ENCODE results near the gene CARM1. TPM values are rescaled to one million over a fixed set of nuclear protein-coding genes. Genes with fewer than 3 reads are reported as not detected.
A peak's percentile ranks its signal among the peaks of the same experiment; 100 is the strongest.

CARM1 gene
- total and polyA plus RNA-seq, 2 of the 13 experiments (the other 11 are each of a cell fraction or from before 2014, with no cell fraction given) = 27.6 to 55.8 TPM

GRCh38 chr19:10846500-10847202 lies 24.7 kb upstream of the CARM1 start:
- no peaks in the 10 kb centered on the region; a peak in 1 of 5 replicates for H3K27me3 ChIP-seq (ENCODE audit: control insufficient read depth in 1 of 2, insufficient read depth in 2 of 2, low read length in 2 of 2)
- H3K4me3 ChIP-seq (replicated peaks in 1 of 3; ENCODE audit: insufficient read depth in 1 of 3, low read depth in 2 of 3, low read length in 3 of 3) = no peak overlapping the region
- ATAC-seq (no peak), DNase-seq (ENCODE audit: low spot score) (no peak), FAIRE-seq (no peak)
- ChIA-PET CTCF (ENCODE audit: low intra/inter-chr PET ratio, low total read pairs) (no interaction called here), POLR2A (no interaction called here)
- no peak overlapping the region for H3K9ac ChIP-seq (ENCODE audit: insufficient read depth, low read depth, low read length)
- intact Hi-C loops (cut with micrococcal nuclease; ENCODE audit: unreplicated experiment) = no loop called here
- H3K4me1 ChIP-seq (ENCODE audit: insufficient read depth, low read length) = peaks cover 24% of the 10 kb centered on the region
- TF ChIP-seq HDAC6 (IDR thresholded peaks at IDR 0.05; ENCODE audit: low read depth, low read length) = no peak
- peak; percentile 95 for TF ChIP-seq ZNF382 (CRISPR knock-in tag; IDR thresholded peaks at IDR 0.05; ENCODE audit: borderline replicate concordance)
- peaks cover 7% of the 10 kb centered on the region; the same call in 1 of the 2 replicates for H3K9me3 ChIP-seq (ENCODE audit: low read length)
- H2AFZ ChIP-seq (ENCODE audit: low read length) = no peak overlapping the region
- H3K27ac ChIP-seq (ENCODE audit: extremely low read length, insufficient read depth, low read length) = no peak overlapping the region
- BruUV-seq (replicated peaks) = no TSS peak
- H3K79me2 ChIP-seq (ENCODE audit: insufficient read depth, low read length) = no peaks in the 10 kb centered on the region
- in situ Hi-C loops (cut with HindIII; ENCODE audit: extremely low pct_ligation_motif_present, low pct_unique_long_range_greater_than_20kb) = no loop called here
- no peaks in the 10 kb centered on the region for H4K20me1 ChIP-seq (ENCODE audit: insufficient read depth, low read length)
- no peaks in the 10 kb centered on the region for H3K36me3 ChIP-seq (replicated peaks in 1 of 2; ENCODE audit: control insufficient read depth in 1 of 2, insufficient read depth in 2 of 2, low read length in 2 of 2)
- whole genome bisulfite sequencing (ENCODE audit: low lambda C conversion rate) = 40% methylated on average over 2 of the region's 2 CpGs
- H3K4me2 ChIP-seq (ENCODE audit: low read depth, low read length) = no peak overlapping the region

- CTCF ChIA-PET (ENCODE audit: low intra/inter-chr PET ratio, low total read pairs) = no interaction called here
- BruUV-seq (replicated peaks) = no TSS peak
- POLR2A ChIA-PET = no interaction called here
- Histone ChIP-seq H4K20me1 (ENCODE audit: insufficient read depth, low read length) (no peaks in the 10 kb centered on the region), H3K36me3 (replicated peaks in 1 of 2; ENCODE audit: control insufficient read depth in 1 of 2, insufficient read depth in 2 of 2, low read length in 2 of 2) (no peaks in the 10 kb centered on the region), H3K27ac (ENCODE audit: extremely low read length, insufficient read depth, low read length) (no peak within 1 kb of the TSS), H3K9me3 (ENCODE audit: low read length) (peaks cover 7% of the 10 kb centered on the region; the same call in 1 of the 2 replicates), H3K4me3 (replicated peaks in 1 of 3; ENCODE audit: insufficient read depth in 1 of 3, low read depth in 2 of 3, low read length in 3 of 3) (no peak within 1 kb of the TSS), H2AFZ (ENCODE audit: low read length) (no peak within 1 kb of the TSS), H3K27me3 (ENCODE audit: control insufficient read depth in 1 of 2, insufficient read depth in 2 of 2, low read length in 2 of 2) (no peaks in the 10 kb centered on the region; a peak in 1 of 5 replicates), H3K4me2 (ENCODE audit: low read depth, low read length) (no peak within 1 kb of the TSS), H3K4me1 (ENCODE audit: insufficient read depth, low read length) (peaks cover 23% of the 10 kb centered on the region), H3K9ac (ENCODE audit: insufficient read depth, low read depth, low read length) (no peak within 1 kb of the TSS), H3K79me2 (ENCODE audit: insufficient read depth, low read length) (no peaks in the 10 kb centered on the region)
- intact Hi-C loops (cut with micrococcal nuclease; ENCODE audit: unreplicated experiment) = no loop called here
- ATAC-seq (no peak), FAIRE-seq (no peak), DNase-seq (ENCODE audit: low spot score) (no peak)
- WGBS (ENCODE audit: low lambda C conversion rate) = 55% methylated on average over 13 of the region's 14 CpGs
- in situ Hi-C loops (cut with HindIII; ENCODE audit: extremely low pct_ligation_motif_present, low pct_unique_long_range_greater_than_20kb) = no loop called here
- TF ChIP-seq RXRB (CRISPR knock-in tag; IDR thresholded peaks at IDR 0.05; ENCODE audit: borderline replicate concordance) (no peak), ZNF3 (CRISPR knock-in tag; IDR thresholded peaks at IDR 0.05) (no peak), ZNF30 (CRISPR knock-in tag; IDR thresholded peaks at IDR 0.05) (no peak), ZNF709 (CRISPR knock-in tag; IDR thresholded peaks at IDR 0.05) (no peak), SAFB2 (CRISPR knock-in tag; IDR thresholded peaks at IDR 0.05; ENCODE audit: borderline replicate concordance, low read depth) (no peak), BRF2 (CRISPR knock-in tag; IDR thresholded peaks at IDR 0.05) (no peak), ZNF710 (CRISPR knock-in tag; IDR thresholded peaks at IDR 0.05; ENCODE audit: borderline replicate concordance) (no peak), SNAPC5 (CRISPR knock-in tag; IDR thresholded peaks at IDR 0.05; ENCODE audit: borderline replicate concordance) (no peak), KDM2A (CRISPR knock-in tag; IDR thresholded peaks at IDR 0.05; ENCODE audit: borderline replicate concordance, low read depth) (no peak), SMARCC2 (IDR thresholded peaks at IDR 0.05) (no peak), U2AF2 (IDR thresholded peaks at IDR 0.05; ENCODE audit: low read depth, low read length) (no peak), RBM22 (optimal IDR thresholded peaks at IDR 0.05; ENCODE audit: low read length) (no peak), GPN1 (CRISPR knock-in tag; IDR thresholded peaks at IDR 0.05; ENCODE audit: borderline replicate concordance) (no peak)
Measured at GRCh38 chr19:10848230-10848856, 23.0 kb upstream of the CARM1 start, which contains the start of gene C19orf38. C19orf38 (plus strand) TSS chr19:10848415; CDS start chr19:10848509, 94 bp downstream.
